OCI-LY1 (cell line): ENCODE measurements around the gene RAPH1.
A peak's percentile ranks its signal among the peaks of the same experiment; 100 is the strongest.
"Not testable (repeated sequence)": the region's sequence is repeated elsewhere in the genome, so short reads cannot be mapped to it uniquely, and the experiment has no call there.

Source experiments
- H2AFZ ChIP-seq: fragments of 200-600 bp; sonication (generic), shearing (Covaris generic); 2 replicates; pipeline ENCODE4 v1.6.0; 2014; ENCODE audit warnings: antibody characterized with exemption, mild to moderate bottlenecking, low read length
- H3F3A ChIP-seq: fragments of 200-600 bp; sonication (generic), shearing (Covaris generic); 2 replicates; pipeline ENCODE4 v1.6.0; 2014; ENCODE audit warnings: mild to moderate bottlenecking, antibody characterized with exemption, low read length, moderate library complexity; ENCODE audit not compliant: insufficient read depth
- H3K27ac ChIP-seq: fragments of 200-600 bp; sonication (generic); 2 replicates; pipeline ENCODE4 v1.5.1; 2014; ENCODE audit warnings: low read length, mixed run types, mild to moderate bottlenecking, low read depth; ENCODE audit not compliant: poor library complexity, severe bottlenecking
- H3K27me3 ChIP-seq: fragments of 200-600 bp; sonication (generic); 2 replicates; pipeline ENCODE4 v1.6.0; 2014; ENCODE audit warnings: antibody characterized with exemption, mild to moderate bottlenecking, low read length, moderate library complexity; ENCODE audit not compliant: insufficient read depth
- H3K36me3 ChIP-seq: fragments of 200-600 bp; sonication (generic); 2 replicates; pipeline ENCODE4 v1.6.1; 2014; ENCODE audit warnings: mild to moderate bottlenecking, antibody characterized with exemption, low read length, moderate library complexity, mixed read lengths; ENCODE audit not compliant: insufficient read depth
- H3K4me1 ChIP-seq: fragments of 200-600 bp; sonication (generic); 2 replicates; pipeline ENCODE4 v1.5.1; 2014; ENCODE audit warnings: mild to moderate bottlenecking, low read length, moderate library complexity; ENCODE audit not compliant: insufficient read depth, severe bottlenecking
- H3K4me2 ChIP-seq: fragments of 200-600 bp; sonication (generic), shearing (Covaris generic); 2 replicates; pipeline ENCODE4 v1.6.1; 2014; ENCODE audit warnings: low read length
- H3K4me3 ChIP-seq: fragments of 200-600 bp; sonication (generic); 2 replicates; pipeline ENCODE4 v1.5.1; 2014; ENCODE audit warnings: low read length, low read depth, mild to moderate bottlenecking, mixed read lengths; ENCODE audit not compliant: poor library complexity, severe bottlenecking
- H3K79me2 ChIP-seq: fragments of 200-600 bp; shearing (Covaris generic); 2 replicates; pipeline ENCODE4 v1.6.1; 2016; ENCODE audit warnings: mixed run types, low read length, mixed read lengths; ENCODE audit not compliant: insufficient read depth
- H3K9ac ChIP-seq: fragments of 200-600 bp; sonication (generic), shearing (Covaris generic); 2 replicates; pipeline ENCODE4 v1.6.1; 2014; ENCODE audit warnings: mild to moderate bottlenecking, low read length, mixed read lengths
- H3K9me2 ChIP-seq: fragments of 200-600 bp; sonication (generic), shearing (Covaris generic); 2 replicates; pipeline ENCODE4 v1.6.1; 2014; ENCODE audit warnings: low read depth, mild to moderate bottlenecking, low read length, mixed read lengths
- H3K9me3 ChIP-seq: fragments of 200-600 bp; shearing (Covaris generic); 2 replicates; pipeline ENCODE4 v1.6.1; 2014; ENCODE audit warnings: low read length, mixed read lengths
- H4K20me1 ChIP-seq: fragments of 200-600 bp; sonication (generic), shearing (Covaris generic); 2 replicates; pipeline ENCODE4 v1.6.0; 2016; ENCODE audit warnings: mild to moderate bottlenecking, low read length; ENCODE audit not compliant: insufficient read depth
- EZH2 ChIP-seq: fragments of 200-600 bp; sonication (generic), shearing (Covaris generic); IDR thresholded peaks from 2 replicates; pipeline ENCODE4 v1.8.0; 2017; ENCODE audit warnings: borderline replicate concordance, mixed run types, mild to moderate bottlenecking, antibody characterized with exemption, low read length, moderate library complexity, mixed read lengths
- TF ChIP-seq, protein P1 (sequence below): fragments of 200-600 bp; sonication (generic), shearing (Covaris generic); IDR thresholded peaks from 2 replicates; pipeline ENCODE4 v1.5.1; 2017; ENCODE audit warnings: mild to moderate bottlenecking, antibody characterized with exemption, low read length, moderate library complexity, mixed read lengths

Gene RAPH1

DNA sequence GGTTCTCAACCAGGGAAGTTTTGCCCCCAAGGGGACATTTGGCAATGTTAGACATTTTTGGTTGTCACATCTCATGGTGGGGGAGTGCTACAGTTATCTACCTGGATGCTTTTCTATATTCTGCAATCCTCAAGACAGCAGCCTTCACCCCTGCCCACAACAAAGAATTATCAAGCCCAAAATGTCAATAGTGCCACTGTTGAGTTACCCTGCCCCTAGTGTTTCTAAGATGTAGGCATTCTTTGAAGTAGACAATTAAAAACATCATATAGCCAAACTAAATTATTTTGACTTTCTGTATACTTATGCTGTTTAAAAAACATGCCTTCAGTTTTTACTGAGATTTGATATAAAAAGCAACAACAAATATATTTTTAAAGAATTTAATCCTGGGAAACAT is 158.9 kb downstream of the RAPH1 start:
- Histone ChIP-seq H3K9me3 (no peaks in the 10 kb centered on the region), H3K79me2 (no peaks in the 10 kb centered on the region), H3K4me3 (no peak overlapping the region), H3F3A (no peaks in the 10 kb centered on the region), H3K9ac (no peak overlapping the region), H2AFZ (no peak overlapping the region), H3K36me3 (peaks cover 2% of the 10 kb centered on the region; the same call in 1 of the 2 replicates), H3K9me2 (no peaks in the 10 kb centered on the region), H3K4me1 (no peaks in the 10 kb centered on the region), H3K27me3 (no peaks in the 10 kb centered on the region), H3K4me2 (no peak overlapping the region), H3K27ac (no peak overlapping the region), H4K20me1 (no peaks in the 10 kb centered on the region)
- no peak for TF ChIP-seq EZH2
- TF ChIP-seq, protein P1, sequence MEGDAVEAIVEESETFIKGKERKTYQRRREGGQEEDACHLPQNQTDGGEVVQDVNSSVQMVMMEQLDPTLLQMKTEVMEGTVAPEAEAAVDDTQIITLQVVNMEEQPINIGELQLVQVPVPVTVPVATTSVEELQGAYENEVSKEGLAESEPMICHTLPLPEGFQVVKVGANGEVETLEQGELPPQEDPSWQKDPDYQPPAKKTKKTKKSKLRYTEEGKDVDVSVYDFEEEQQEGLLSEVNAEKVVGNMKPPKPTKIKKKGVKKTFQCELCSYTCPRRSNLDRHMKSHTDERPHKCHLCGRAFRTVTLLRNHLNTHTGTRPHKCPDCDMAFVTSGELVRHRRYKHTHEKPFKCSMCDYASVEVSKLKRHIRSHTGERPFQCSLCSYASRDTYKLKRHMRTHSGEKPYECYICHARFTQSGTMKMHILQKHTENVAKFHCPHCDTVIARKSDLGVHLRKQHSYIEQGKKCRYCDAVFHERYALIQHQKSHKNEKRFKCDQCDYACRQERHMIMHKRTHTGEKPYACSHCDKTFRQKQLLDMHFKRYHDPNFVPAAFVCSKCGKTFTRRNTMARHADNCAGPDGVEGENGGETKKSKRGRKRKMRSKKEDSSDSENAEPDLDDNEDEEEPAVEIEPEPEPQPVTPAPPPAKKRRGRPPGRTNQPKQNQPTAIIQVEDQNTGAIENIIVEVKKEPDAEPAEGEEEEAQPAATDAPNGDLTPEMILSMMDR: peak; percentile 36; the same call in 1 of the 2 replicates

- not testable (repeated sequence) for H3K4me1 ChIP-seq, H3K79me2 ChIP-seq, H3K4me2 ChIP-seq, H3F3A ChIP-seq, H3K27ac ChIP-seq, H3K9me2 ChIP-seq, H3K9ac ChIP-seq, H3K4me3 ChIP-seq, H2AFZ ChIP-seq, H3K9me3 ChIP-seq, H3K27me3 ChIP-seq, H4K20me1 ChIP-seq
- peaks cover 13% of the 10 kb centered on the region; the same call in 1 of the 2 replicates for H3K36me3 ChIP-seq
Measured at GRCh38 chr2:203372706-203373105, 162.4 kb downstream of the RAPH1 start.

DNA sequence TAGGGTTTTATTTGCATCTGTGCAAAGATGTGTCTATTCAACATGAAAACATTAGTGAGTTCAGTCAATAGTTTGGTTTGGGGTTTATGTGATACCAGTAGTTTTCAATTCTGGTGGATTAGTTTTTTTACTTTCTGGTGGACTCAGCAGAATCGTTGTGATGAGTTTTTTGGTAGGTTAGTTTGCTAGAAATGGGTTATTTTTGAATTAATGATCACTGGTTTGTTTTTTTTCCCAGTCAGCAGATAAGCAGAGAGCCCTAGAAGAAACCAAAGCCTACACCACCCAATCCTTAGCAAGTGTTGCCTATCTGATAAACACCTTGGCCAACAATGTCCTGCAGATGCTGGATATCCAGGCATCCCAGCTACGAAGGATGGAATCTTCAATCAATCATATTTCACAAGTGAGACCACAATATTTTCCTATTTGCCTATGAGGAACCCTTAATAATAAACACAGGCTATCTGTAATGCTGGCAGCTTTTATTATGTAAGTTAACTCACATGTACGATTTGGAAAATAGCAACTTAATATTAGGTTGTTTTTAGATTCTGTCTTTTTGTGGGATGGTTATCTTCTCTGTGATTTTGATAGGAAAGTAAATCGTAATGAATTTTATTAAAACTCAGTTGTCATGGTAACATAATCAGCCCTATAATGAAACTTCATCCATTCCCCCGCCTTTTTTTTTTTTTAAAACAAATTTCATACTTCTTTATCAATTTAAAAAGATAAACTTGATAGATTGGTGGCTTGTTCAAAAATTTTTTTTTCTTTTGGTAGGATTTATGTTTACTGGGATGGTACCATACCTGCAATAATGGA is 168.2 kb downstream of the RAPH1 start:
- Histone ChIP-seq H3K9me2 (no peaks in the 10 kb centered on the region), H3K4me3 (no peak overlapping the region), H3K27me3 (no peaks in the 10 kb centered on the region), H3K9ac (no peak overlapping the region), H3K4me2 (no peak overlapping the region), H3F3A (peaks cover 4% of the 10 kb centered on the region; the same call in 1 of the 2 replicates), H3K9me3 (no peaks in the 10 kb centered on the region), H3K36me3 (peaks cover 21% of the 10 kb centered on the region; the same call in 1 of the 2 replicates), H3K79me2 (no peaks in the 10 kb centered on the region), H2AFZ (no peak overlapping the region), H4K20me1 (no peaks in the 10 kb centered on the region), H3K27ac (no peak overlapping the region), H3K4me1 (no peaks in the 10 kb centered on the region)
- no peak for TF ChIP-seq EZH2
- TF ChIP-seq, protein P1: no peak

- H3K9me2 ChIP-seq: no peaks in the 10 kb centered on the region
- no peaks in the 10 kb centered on the region for H3K79me2 ChIP-seq
- H4K20me1 ChIP-seq: no peaks in the 10 kb centered on the region
- H3K27ac ChIP-seq: peak overlapping the region; percentile 52
- peaks cover under 1% of the 10 kb centered on the region; the same call in 1 of the 2 replicates for H3F3A ChIP-seq
- H2AFZ ChIP-seq: no peak overlapping the region
- no peak overlapping the region for H3K4me3 ChIP-seq
- no peak overlapping the region for H3K9ac ChIP-seq
- no peaks in the 10 kb centered on the region for H3K27me3 ChIP-seq
- no peak for TF ChIP-seq EZH2
- TF ChIP-seq, protein P1: no peak
- H3K9me3 ChIP-seq: peaks cover 3% of the 10 kb centered on the region; the same call in 1 of the 2 replicates
- peaks cover 4% of the 10 kb centered on the region; the same call in 1 of the 2 replicates for H3K36me3 ChIP-seq
- H3K4me1 ChIP-seq: peaks cover 13% of the 10 kb centered on the region
- H3K4me2 ChIP-seq: no peak overlapping the region
Measured at GRCh38 chr2:203361922-203362321, 173.2 kb downstream of the RAPH1 start.
